ENCODE results near the gene CSNK1A1.

CSNK1A1 gene

DNA sequence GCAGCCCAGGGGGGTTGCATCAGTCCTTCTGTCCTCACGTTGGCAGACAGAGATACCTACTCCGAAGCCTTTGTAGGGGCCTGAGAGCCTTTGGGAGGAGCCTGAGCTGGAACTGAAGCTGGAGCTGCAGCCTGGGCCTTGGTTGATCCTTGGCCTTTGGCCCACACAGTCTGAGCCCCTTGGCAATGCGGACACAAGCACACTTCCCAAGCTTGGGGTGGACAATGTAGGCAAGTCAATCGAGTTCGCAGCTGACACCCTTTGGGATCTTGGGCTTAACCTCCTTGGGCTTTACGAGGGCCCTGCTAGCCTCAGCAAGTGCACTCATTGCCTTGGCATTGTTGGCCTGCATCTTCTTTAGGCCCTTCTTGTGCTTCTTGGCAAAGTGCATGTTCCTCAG is 5.9 kb downstream of the CSNK1A1 start:
- TF ChIP-seq EGR1 (IDR thresholded peaks at IDR 0.05), result no peak
- no peak for TF ChIP-seq ZBTB7A (IDR thresholded peaks at IDR 0.05; ENCODE audit: low read depth)
- TF ChIP-seq TEAD4 (IDR thresholded peaks at IDR 0.05), result no peak
- no peak for TF ChIP-seq USF1 (IDR thresholded peaks at IDR 0.05)
- no peak for TF ChIP-seq CEBPB (IDR thresholded peaks at IDR 0.05)
- TF ChIP-seq CREB1 (IDR thresholded peaks at IDR 0.05; ENCODE audit: low read depth), result no peak
- TF ChIP-seq MAX (IDR thresholded peaks at IDR 0.05), result no peak
- TF ChIP-seq NFIC (IDR thresholded peaks at IDR 0.05), result no peak
- TF ChIP-seq TCF12 (IDR thresholded peaks at IDR 0.05; ENCODE audit: low read depth), result no peak
- no peak for TF ChIP-seq YY1 (IDR thresholded peaks at IDR 0.05; ENCODE audit: low read depth)
- no peak for TF ChIP-seq TAF1 (IDR thresholded peaks at IDR 0.05; ENCODE audit: low read depth)
- TF ChIP-seq EP300 (IDR thresholded peaks at IDR 0.05; ENCODE audit: borderline replicate concordance), result no peak
- TF ChIP-seq RAD21 (IDR thresholded peaks at IDR 0.05; ENCODE audit: low read depth), result no peak
- TF ChIP-seq, protein P1, sequence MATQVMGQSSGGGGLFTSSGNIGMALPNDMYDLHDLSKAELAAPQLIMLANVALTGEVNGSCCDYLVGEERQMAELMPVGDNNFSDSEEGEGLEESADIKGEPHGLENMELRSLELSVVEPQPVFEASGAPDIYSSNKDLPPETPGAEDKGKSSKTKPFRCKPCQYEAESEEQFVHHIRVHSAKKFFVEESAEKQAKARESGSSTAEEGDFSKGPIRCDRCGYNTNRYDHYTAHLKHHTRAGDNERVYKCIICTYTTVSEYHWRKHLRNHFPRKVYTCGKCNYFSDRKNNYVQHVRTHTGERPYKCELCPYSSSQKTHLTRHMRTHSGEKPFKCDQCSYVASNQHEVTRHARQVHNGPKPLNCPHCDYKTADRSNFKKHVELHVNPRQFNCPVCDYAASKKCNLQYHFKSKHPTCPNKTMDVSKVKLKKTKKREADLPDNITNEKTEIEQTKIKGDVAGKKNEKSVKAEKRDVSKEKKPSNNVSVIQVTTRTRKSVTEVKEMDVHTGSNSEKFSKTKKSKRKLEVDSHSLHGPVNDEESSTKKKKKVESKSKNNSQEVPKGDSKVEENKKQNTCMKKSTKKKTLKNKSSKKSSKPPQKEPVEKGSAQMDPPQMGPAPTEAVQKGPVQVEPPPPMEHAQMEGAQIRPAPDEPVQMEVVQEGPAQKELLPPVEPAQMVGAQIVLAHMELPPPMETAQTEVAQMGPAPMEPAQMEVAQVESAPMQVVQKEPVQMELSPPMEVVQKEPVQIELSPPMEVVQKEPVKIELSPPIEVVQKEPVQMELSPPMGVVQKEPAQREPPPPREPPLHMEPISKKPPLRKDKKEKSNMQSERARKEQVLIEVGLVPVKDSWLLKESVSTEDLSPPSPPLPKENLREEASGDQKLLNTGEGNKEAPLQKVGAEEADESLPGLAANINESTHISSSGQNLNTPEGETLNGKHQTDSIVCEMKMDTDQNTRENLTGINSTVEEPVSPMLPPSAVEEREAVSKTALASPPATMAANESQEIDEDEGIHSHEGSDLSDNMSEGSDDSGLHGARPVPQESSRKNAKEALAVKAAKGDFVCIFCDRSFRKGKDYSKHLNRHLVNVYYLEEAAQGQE (IDR thresholded peaks at IDR 0.05; ENCODE audit: low read depth), result no peak
- TF ChIP-seq FOXM1 (IDR thresholded peaks at IDR 0.05; ENCODE audit: borderline replicate concordance, low read depth), result no peak

DNA sequence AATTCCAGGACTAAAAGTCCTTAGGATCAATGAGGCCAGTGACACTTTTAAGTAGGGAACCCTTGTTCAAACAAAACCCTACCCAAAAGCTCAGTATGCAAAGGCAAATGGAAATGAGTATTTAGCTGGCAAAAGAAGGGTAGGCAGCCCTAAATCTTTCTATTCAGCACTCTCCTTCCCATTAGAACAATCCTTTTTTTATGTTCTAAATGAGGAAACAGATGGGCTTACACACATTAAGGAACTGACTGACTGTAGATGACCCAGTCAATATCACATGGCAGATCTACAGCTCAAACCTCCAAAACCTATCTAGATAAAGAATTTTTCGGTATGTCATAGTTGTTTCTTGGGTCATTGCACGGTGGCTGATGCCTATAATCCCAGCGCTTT is 7.2 kb downstream of the CSNK1A1 start:
- TF ChIP-seq RAD21 (IDR thresholded peaks at IDR 0.05; ENCODE audit: low read depth) (no peak), TCF12 (IDR thresholded peaks at IDR 0.05; ENCODE audit: low read depth) (no peak), CREB1 (IDR thresholded peaks at IDR 0.05; ENCODE audit: low read depth) (no peak), NFIC (IDR thresholded peaks at IDR 0.05) (no peak)

DNA sequence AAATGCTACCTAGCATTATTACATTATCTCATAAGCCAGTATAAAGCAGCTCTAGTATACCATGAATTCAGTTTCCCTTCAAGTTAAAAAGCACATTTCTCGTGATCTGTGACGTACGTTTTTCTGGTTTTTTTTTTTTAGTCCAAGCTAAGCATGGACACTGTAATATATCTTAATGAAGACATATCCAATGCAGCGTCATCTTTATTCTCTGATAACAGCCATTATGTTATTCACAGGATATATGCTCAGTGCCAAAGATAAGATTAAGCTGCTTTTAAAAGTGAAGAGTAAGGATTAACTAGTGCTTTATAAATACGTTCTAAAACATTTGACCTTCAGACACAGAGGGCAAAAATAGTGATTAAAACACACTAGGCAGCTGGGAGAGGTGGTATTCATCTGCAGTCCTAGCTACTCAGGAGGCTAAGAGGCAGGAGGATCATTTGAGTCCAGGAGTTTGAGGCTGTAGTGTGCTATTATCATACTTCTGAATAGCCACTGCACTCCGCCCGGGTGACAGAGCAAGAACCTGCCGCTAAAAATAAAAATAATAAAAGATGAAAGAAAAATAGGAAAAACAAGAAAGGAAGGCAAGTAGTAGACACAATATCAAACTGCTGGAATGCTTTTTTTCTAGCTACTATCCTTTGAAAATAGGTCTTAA is 7.7 kb downstream of the CSNK1A1 start:
- no peak for TF ChIP-seq CEBPB (IDR thresholded peaks at IDR 0.05)
- TF ChIP-seq TCF12 (IDR thresholded peaks at IDR 0.05; ENCODE audit: low read depth), result no peak
- TF ChIP-seq RAD21 (IDR thresholded peaks at IDR 0.05; ENCODE audit: low read depth), result no peak
- no peak for TF ChIP-seq ZBTB7A (IDR thresholded peaks at IDR 0.05; ENCODE audit: low read depth)
- no peak for TF ChIP-seq EP300 (IDR thresholded peaks at IDR 0.05; ENCODE audit: borderline replicate concordance)
- no peak for TF ChIP-seq FOXM1 (IDR thresholded peaks at IDR 0.05; ENCODE audit: borderline replicate concordance, low read depth)
- no peak for TF ChIP-seq CREB1 (IDR thresholded peaks at IDR 0.05; ENCODE audit: low read depth)
- TF ChIP-seq, protein P1 (IDR thresholded peaks at IDR 0.05; ENCODE audit: low read depth), result no peak
- TF ChIP-seq TEAD4 (IDR thresholded peaks at IDR 0.05), result no peak
- no peak for TF ChIP-seq TAF1 (IDR thresholded peaks at IDR 0.05; ENCODE audit: low read depth)

DNA sequence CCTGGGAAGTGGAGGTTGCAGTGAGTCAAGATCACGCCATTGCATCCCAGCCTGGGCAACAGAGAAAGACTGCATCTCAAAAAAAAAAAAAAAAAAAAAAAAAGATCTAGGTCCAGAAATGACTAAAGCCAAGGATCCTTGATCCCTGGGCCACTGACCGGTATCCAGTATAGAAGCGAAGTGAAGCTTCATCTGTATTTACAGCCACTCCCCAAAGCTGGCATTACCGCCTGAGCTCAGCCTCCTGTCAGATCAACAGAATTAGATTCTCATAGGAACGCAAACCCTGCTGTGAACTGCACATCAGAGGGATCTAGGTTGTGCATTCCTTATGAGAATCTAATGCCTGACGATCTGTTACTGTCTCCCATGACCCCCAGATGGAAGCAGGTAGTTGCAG is 9.3 kb downstream of the CSNK1A1 start:
- no peak for TF ChIP-seq TCF12 (IDR thresholded peaks at IDR 0.05; ENCODE audit: low read depth)
- TF ChIP-seq EGR1 (IDR thresholded peaks at IDR 0.05), result no peak
- TF ChIP-seq ZBTB7A (IDR thresholded peaks at IDR 0.05; ENCODE audit: low read depth), result no peak
- no peak for TF ChIP-seq NFIC (IDR thresholded peaks at IDR 0.05)
- no peak for TF ChIP-seq TEAD4 (IDR thresholded peaks at IDR 0.05)
- TF ChIP-seq RAD21 (IDR thresholded peaks at IDR 0.05; ENCODE audit: low read depth), result no peak

- TF ChIP-seq ZBTB7A (IDR thresholded peaks at IDR 0.05; ENCODE audit: low read depth) (no peak), CREB1 (IDR thresholded peaks at IDR 0.05; ENCODE audit: low read depth) (no peak), NFIC (IDR thresholded peaks at IDR 0.05) (no peak), MAX (IDR thresholded peaks at IDR 0.05) (no peak), EGR1 (IDR thresholded peaks at IDR 0.05) (no peak), TAF1 (IDR thresholded peaks at IDR 0.05; ENCODE audit: low read depth) (no peak), TCF12 (IDR thresholded peaks at IDR 0.05; ENCODE audit: low read depth) (no peak)
- TF ChIP-seq, protein P1 (IDR thresholded peaks at IDR 0.05; ENCODE audit: low read depth), result no peak
Measured at GRCh38 chr5:149540089-149540488, 11.2 kb downstream of the CSNK1A1 start.

Data from Ishikawa (cell line).